Measurements from ENCODE around the gene CAMTA1.
A peak's percentile ranks its signal among the peaks of the same experiment; 100 is the strongest.
"Not testable (repeated sequence)": the region's sequence is repeated elsewhere in the genome, so short reads cannot be mapped to it uniquely, and the experiment has no call there.

The CAMTA1 gene

DNA sequence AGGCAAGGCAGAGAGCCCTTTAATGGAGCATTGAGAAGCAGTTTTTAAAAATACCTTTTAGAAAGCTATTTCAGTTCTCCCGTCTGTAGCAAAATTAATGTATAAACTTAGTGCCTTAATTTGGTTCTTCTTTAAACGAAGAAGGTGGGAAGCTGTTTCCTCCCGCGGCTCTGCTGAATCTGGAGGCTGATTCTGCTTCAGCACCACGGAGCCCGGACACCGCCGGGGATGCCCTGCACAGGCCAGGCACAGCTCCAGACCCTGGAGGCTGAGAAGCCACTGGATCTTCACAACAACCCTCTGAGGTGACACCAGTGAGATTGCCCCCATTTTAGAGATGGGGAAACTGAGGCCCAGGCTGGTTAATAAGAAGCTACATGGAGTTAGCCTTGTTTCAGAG lies 810.1 kb downstream of the CAMTA1 start:
- H3K4me3 ChIP-seq: no peak overlapping the region
- H3K9me3 ChIP-seq: peaks cover 5% of the 10 kb centered on the region
- no peaks in the 10 kb centered on the region for H3K27me3 ChIP-seq
- H3K36me3 ChIP-seq: no peaks in the 10 kb centered on the region
- H3K4me1 ChIP-seq: peaks cover 46% of the 10 kb centered on the region
- no peak overlapping the region; the same call in 1 of the 2 replicates for H3K4me2 ChIP-seq
- H3K9ac ChIP-seq: no peak overlapping the region
- no peaks in the 10 kb centered on the region for H4K20me1 ChIP-seq
- no peak overlapping the region for H3K27ac ChIP-seq
- no peak for TF ChIP-seq Cebpa-rat (IDR thresholded peaks at IDR 0.05)

DNA sequence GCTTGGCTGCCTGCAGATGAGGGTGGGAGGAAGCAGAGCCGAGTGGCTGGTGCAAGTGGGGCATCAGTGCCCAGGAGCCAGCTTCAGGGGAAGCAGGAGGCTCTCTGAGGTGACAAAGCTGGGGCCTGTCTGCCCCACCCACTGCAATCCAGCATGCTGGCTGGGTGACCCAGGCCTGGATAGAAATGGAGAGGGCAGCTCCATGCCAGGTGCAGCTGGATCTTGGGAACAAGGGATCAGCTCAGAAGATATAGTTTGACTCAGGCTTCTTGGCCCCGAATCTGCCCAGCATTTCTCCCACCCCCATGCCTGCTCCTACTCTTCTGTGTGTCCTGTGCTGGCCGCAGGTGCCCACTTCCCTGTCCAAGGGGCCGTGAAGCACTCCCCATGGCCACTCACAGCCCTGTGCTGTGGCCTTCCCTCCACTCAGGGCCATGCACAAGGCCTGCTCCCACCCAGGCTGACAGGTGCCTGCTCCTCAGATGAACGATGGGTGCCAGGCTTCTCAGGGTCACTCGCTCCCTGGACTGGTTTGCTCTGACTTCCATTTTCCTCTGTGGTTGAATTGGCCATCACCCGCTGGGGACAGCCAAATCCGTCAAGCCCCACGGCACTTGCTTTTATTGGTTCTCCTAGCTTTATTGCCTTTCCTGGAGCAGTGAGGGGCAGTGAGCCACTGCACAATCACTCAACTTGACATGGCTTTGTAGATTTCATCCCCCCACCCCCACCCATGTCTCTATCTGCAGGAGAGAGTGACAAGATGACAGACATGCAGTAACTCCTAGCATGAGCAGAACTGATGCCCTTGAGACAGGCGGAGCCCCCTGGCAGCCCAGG lies 811.1 kb downstream of the CAMTA1 start:
- Histone ChIP-seq H3K4me1 (peaks cover 36% of the 10 kb centered on the region), H3K36me3 (no peaks in the 10 kb centered on the region), H3K9me3 (peaks cover 5% of the 10 kb centered on the region), H3K27me3 (no peaks in the 10 kb centered on the region), H4K20me1 (no peaks in the 10 kb centered on the region), H3K4me3 (no peak overlapping the region), H3K27ac (no peak overlapping the region), H3K4me2 (peak overlapping the region; percentile 34), H3K9ac (no peak overlapping the region)
- TF ChIP-seq Cebpa-rat (IDR thresholded peaks at IDR 0.05): no peak

DNA sequence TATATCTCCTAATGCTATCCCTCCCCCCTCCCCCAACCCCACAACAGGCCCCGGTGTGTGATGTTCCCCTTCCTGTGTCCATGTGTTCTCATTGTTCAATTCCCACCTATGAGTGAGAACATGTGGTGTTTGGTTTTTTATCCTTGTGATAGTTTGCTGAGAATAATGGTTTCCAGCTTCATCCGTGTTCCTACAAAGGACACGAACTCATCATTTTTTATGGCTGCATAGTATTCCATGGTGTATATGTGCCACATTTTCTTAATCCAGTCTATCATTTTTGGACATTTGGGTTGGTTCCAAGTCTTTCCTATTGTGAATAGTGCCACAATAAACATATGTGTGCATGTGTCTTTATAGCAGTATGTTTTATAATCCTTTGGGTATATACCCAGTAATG lies 812.8 kb downstream of the CAMTA1 start:
- not testable (repeated sequence) for H3K36me3 ChIP-seq, H3K27ac ChIP-seq, H3K9me3 ChIP-seq, H4K20me1 ChIP-seq, H3K4me3 ChIP-seq, H3K9ac ChIP-seq, H3K4me2 ChIP-seq, H3K27me3 ChIP-seq
- peaks cover 34% of the 10 kb centered on the region for H3K4me1 ChIP-seq

DNA sequence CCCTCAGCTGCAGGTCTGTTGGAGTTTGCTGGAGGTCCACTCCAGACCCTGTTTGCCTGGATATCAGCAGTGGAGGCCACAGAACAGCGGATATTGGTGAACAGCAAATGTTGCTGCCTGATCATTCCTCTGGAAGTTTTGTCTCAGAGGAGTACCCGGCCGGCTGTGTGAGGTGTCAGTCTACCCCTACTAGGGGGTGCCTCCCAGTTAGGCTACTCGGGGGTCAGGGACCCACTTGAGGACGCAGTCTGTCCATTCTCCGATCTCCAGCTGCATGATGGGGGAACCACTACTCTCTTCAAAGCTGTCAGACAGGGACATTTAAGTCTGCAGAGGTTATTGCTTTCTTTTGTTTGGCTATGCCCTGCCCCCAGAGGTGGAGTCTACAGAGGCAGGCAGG lies 819.7 kb downstream of the CAMTA1 start:
- H3K36me3 ChIP-seq, H3K27me3 ChIP-seq, H3K9ac ChIP-seq, H3K4me1 ChIP-seq, H4K20me1 ChIP-seq, H3K4me3 ChIP-seq, H3K9me3 ChIP-seq, H3K4me2 ChIP-seq, H3K27ac ChIP-seq: not testable (repeated sequence)

DNA sequence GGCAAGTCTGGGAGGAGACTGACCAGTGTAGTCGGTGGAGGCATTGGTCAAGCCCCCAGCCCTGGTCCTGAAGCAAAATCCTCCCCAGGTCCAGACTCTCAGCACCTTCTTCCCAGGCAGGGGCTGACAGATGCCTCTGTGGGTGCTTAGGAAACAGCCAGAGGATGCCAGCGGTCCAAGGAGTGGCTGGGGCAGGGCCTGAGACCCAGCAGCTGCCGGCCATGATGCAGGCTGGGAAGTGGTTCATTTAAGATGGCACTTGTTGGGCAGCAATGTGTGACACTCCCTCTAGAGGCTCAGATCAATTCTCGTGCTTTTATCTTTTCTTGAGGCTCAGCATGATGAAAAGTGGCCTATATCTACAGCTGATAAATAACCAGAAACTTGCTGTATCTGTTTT lies 820.8 kb downstream of the CAMTA1 start:
- Histone ChIP-seq H3K9ac (no peak overlapping the region), H3K4me1 (no peaks in the 10 kb centered on the region), H3K4me2 (no peak overlapping the region)

DNA sequence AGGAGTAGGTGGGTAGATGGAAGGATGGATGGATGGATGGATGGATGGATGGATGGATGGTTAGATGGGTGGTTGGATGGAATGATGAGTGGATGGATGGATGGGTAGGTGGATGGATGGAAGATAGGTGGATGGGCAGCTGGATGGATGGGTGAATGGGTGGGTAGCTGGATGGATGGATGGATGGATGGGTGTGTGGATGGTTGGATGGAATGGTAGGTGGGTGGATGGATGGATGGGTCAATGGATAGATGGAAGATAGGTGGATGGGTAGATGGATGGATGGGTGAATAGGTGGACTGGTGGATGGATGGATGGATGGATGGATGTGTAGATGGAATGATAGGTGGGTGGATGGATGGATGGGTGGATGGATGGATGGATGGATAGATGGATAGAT lies 821.8 kb downstream of the CAMTA1 start:
- TF ChIP-seq Cebpa-rat (IDR thresholded peaks at IDR 0.05): no peak
- H3K9ac ChIP-seq: no peak overlapping the region
- no peak overlapping the region for H3K27ac ChIP-seq
- no peaks in the 10 kb centered on the region for H3K4me1 ChIP-seq
- H3K4me3 ChIP-seq: no peak overlapping the region
- no peaks in the 10 kb centered on the region for H3K36me3 ChIP-seq
- H3K27me3 ChIP-seq: no peaks in the 10 kb centered on the region
- H3K9me3 ChIP-seq: no peaks in the 10 kb centered on the region
- H4K20me1 ChIP-seq: no peaks in the 10 kb centered on the region; the same call in 1 of the 2 replicates
- H3K4me2 ChIP-seq: no peak overlapping the region

More for the DNA sequence above, 820.8 kb downstream of the CAMTA1 start:
- no peaks in the 10 kb centered on the region for H3K36me3 ChIP-seq
- no peak overlapping the region for H3K4me3 ChIP-seq
- H3K27me3 ChIP-seq: no peaks in the 10 kb centered on the region
- no peaks in the 10 kb centered on the region for H4K20me1 ChIP-seq
- no peaks in the 10 kb centered on the region for H3K9me3 ChIP-seq
- H3K27ac ChIP-seq: no peak overlapping the region
- no peak for TF ChIP-seq Cebpa-rat (IDR thresholded peaks at IDR 0.05)

DNA sequence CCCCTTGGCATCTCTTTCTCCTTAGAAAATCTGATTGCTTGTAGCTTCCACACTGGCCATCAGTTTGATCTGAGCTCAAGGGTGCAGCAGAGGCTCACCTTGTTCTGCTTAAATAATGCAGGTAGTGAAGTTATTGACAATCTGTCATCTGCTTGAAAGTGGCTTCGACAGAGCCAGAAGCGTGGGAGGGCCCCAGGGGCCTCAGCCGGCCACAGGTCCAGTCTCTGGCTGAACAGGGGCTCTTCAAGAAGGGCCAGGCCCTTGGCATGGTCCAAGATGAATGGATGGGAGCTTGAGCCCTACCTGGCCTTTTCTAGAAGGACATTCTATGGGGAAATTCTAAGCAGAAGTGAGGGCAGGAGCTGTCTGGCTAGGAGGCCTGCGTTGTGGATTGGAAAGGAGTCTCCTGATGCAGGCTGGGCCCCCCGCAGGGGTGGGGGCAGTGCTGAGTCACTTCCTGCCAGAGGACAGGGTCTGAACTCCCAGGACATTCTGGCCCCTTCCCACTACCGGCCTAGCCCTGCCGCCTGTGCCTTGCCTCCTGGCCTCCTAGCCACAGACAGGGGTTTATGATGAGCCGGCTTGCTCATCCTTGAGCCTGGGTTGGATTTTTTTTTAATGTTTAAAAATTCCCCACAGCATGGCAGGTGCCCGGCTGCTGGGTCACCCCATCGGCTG lies 823.5 kb downstream of the CAMTA1 start:
- no peak overlapping the region for H3K27ac ChIP-seq
- H3K4me1 ChIP-seq: no peaks in the 10 kb centered on the region
- no peak overlapping the region for H3K4me2 ChIP-seq
- no peaks in the 10 kb centered on the region for H3K27me3 ChIP-seq
- H4K20me1 ChIP-seq: no peaks in the 10 kb centered on the region; the same call in 1 of the 2 replicates
- TF ChIP-seq Cebpa-rat (IDR thresholded peaks at IDR 0.05): no peak
- no peaks in the 10 kb centered on the region for H3K9me3 ChIP-seq
- no peak overlapping the region for H3K4me3 ChIP-seq
- no peaks in the 10 kb centered on the region for H3K36me3 ChIP-seq
- H3K9ac ChIP-seq: no peak overlapping the region

DNA sequence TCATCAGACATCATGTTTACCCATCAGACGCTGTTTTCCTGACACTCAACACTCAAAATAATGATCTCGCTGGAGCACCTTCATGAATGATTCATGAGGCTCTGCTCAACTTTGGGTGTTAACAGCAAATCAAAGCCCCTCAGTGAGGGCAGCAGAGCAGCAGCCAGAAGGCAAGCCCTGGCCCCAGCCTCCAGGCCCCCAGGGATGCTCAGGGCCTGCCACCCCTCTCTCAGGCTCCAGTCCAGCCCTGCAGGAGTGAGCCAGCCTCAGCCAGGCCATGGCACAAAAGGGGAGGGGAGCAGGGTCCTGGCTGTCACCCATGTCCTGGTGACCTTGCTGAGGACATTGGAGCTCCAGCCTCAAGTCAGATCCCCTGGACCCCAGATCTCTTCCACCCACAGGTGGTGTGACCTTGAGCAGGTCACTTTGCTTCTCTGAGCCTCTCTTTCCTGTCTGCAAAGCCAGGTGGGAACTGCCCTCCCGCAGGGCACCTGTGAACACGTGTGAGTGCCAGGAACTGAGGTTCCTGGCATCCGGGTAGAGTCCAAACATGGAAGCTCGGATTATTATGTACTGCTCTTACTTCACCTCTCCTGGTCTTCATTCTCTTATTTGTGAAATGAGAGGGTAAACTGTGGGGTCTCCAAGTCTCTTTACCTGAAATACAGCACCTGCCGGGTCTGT lies 824.2 kb downstream of the CAMTA1 start:
- TF ChIP-seq Cebpa-rat (IDR thresholded peaks at IDR 0.05): no peak
- Histone ChIP-seq H3K9me3 (no peaks in the 10 kb centered on the region), H3K9ac (no peak overlapping the region), H3K27me3 (no peaks in the 10 kb centered on the region), H3K4me1 (peaks cover under 1% of the 10 kb centered on the region; the same call in 1 of the 2 replicates), H3K4me2 (no peak overlapping the region), H3K4me3 (no peak overlapping the region), H4K20me1 (no peaks in the 10 kb centered on the region; the same call in 1 of the 2 replicates), H3K36me3 (no peaks in the 10 kb centered on the region), H3K27ac (no peak overlapping the region)

DNA sequence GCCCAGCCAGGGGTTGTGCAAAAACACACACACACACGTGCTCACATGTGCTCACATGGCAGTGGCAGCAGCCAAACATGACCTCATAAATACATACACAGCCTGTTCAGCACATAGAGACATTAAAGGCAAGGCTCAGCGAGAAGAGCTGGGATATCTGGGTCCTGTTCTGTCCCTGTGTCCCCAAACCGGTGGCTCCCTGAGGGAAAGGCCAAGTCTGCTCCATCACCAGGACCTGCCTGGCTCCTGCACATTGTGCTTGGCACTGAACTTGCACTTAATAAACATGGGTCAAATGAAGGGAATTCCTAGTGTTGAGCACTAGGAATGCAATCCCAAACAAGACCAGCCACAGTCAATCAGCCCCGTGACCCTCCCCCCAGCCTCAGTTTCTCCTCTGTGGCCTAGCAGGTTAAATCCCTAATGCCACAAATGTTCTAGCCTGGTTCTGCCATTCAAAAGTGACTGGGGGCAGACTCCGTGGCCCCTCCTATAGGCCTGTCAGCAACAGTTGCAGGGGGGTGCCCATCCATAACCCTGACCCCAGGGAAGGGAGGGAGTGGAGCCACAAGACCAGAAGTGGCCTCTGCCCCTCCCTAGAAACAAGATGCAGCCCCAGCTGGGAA lies 825.0 kb downstream of the CAMTA1 start:
- H3K4me1 ChIP-seq: peaks cover 9% of the 10 kb centered on the region
- H3K36me3 ChIP-seq: no peaks in the 10 kb centered on the region
- no peak overlapping the region for H3K4me3 ChIP-seq
- H3K9ac ChIP-seq: no peak overlapping the region
- H3K9me3 ChIP-seq: no peaks in the 10 kb centered on the region
- no peak overlapping the region for H3K4me2 ChIP-seq
- no peaks in the 10 kb centered on the region for H3K27me3 ChIP-seq
- no peak overlapping the region for H3K27ac ChIP-seq
- no peaks in the 10 kb centered on the region; the same call in 1 of the 2 replicates for H4K20me1 ChIP-seq
- no peak for TF ChIP-seq Cebpa-rat (IDR thresholded peaks at IDR 0.05)
